MCF 10A (cell line): ENCODE results near the gene EMC8. TPM values are rescaled to one million over a fixed set of nuclear protein-coding genes. Genes with fewer than 3 reads are reported as not detected.

Experiments used
- BruUV-seq: library from RNA; stranded (reverse); fragments of 400-500 nt; replicated peaks from 2 replicates; lab custom pipeline; 2021; lab: Mats Ljungman, UMichigan
- CTCF ChIA-PET: fragments of 300-600 bp; sonication (Branson Sonifier 250); formaldehyde crosslinking; extraction: SDS; loops from one replicate; lab custom pipeline; 2021; ENCODE audit warnings: antibody characterized with exemption, inconsistent platforms; lab: Yijun Ruan, JAX
- POLR2A ChIA-PET: fragments of 300-600, 350-650 bp; sonication (Branson Sonifier 250); formaldehyde crosslinking; extraction: SDS; loops from one replicate; lab custom pipeline; 2020; ENCODE audit warnings: antibody characterized with exemption, inconsistent platforms; lab: Yijun Ruan, JAX
- DNase-seq: peaks from one replicate; pipeline ENCODE4 v3.0.0-alpha.2; 2018; ENCODE audit not compliant: unreplicated experiment
- H3K27ac Mint-ChIP-seq: one replicate; pipeline ENCODE4 v1.8.0; 2022; ENCODE audit warnings: mild to moderate bottlenecking, low read depth, mixed read lengths; ENCODE audit not compliant: unreplicated experiment
- H3K27me3 Mint-ChIP-seq: one replicate; pipeline ENCODE4 v1.8.0; 2022; ENCODE audit warnings: mixed read lengths; ENCODE audit not compliant: insufficient read depth, unreplicated experiment
- H3K36me3 Mint-ChIP-seq: one replicate; pipeline ENCODE4 v1.8.0; 2022; ENCODE audit warnings: mild to moderate bottlenecking, moderate library complexity, mixed read lengths; ENCODE audit not compliant: insufficient read depth, unreplicated experiment
- H3K4me1 Mint-ChIP-seq: one replicate; pipeline ENCODE4 v1.8.0; 2022; ENCODE audit warnings: mixed read lengths; ENCODE audit not compliant: insufficient read depth, unreplicated experiment
- H3K4me3 Mint-ChIP-seq: one replicate; pipeline ENCODE4 v1.8.0; 2022; ENCODE audit warnings: mild to moderate bottlenecking, moderate library complexity, mixed read lengths; ENCODE audit not compliant: unreplicated experiment
- H3K9me3 Mint-ChIP-seq: one replicate; pipeline ENCODE4 v1.8.0; 2022; ENCODE audit warnings: mixed read lengths; ENCODE audit not compliant: unreplicated experiment
- CTCF ChIP-seq: fragments of 200-600 bp; IDR thresholded peaks from one replicate; pipeline ENCODE4 v1.8.0; 2022; ENCODE audit warnings: antibody characterized with exemption, mild to moderate bottlenecking; ENCODE audit not compliant: unreplicated experiment
- intact Hi-C: fragments of 100-400 bp; cut with micrococcal nuclease; formaldehyde crosslinking; loops from 2 replicates; pipeline ENCODE4 v1.14.1; 2022
- total RNA-seq: library from RNA; stranded (reverse); gene quantifications from 2 replicates; pipeline ENCODE4 v1.2.3, GENCODE V29; 2022

Gene EMC8
- total RNA-seq, 1 experiment from 2014 or later = 68.5 TPM

DNA sequence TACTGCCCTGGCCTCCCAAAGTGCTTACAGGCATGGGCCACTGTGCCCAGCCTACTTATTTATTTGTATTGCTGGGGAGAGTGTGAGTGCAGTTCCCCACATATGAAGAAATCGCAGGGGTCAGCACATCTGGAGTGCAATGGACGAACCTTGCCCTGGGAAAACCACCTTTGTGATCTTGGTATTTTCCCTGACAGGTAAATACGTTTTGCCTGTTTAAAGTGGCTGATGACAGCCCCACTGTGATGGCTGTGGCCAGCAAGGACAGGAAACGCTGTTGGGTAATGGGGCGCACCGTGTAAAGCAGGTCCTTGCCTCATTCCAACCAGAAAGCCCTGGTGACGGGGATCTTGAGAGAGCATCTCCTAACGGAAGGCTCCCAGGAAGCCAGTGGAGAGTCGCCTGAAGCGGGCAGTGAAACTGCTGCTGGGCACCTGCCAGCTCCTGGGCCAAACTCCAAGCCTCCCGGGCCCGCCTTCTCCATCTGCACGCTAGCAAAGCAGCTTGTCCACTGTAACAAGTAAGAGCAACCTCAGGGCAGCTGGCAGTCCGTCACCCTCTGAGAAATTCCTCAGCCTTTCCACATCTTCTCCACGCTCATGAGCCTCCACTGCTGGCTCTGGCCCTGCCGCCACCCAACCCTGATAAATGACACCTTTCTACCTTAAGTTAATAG lies 17.5 kb downstream of the EMC8 start:
- peaks cover 55% of the 10 kb centered on the region for H3K36me3 Mint-ChIP-seq

DNA sequence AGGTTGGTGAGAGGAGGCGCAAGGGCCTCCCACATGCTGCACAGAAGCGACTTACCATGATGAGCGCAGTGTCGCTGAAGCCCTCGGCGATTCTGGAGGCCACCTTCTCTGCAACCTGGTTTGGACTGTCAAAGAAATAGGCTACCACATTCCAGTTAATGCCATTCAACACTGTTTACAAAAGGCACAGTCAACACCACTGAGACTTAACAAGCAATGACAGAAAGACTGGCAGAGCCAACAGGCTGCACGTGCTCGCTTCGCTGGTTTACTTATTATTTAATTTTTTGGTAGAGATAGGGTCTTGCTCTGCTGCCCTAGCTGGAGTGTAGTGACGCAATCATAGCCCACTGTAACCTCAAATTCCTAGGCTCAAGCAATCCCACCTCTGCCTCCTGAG lies 18.2 kb downstream of the EMC8 start:
- ChIA-PET CTCF (no interaction called here), POLR2A (interaction anchor here (1.2 kb wide), 1 partner anchor 13 kb away, joined by 5 read pairs; no protein-coding TSS in a partner anchor)
- no peak for TF ChIP-seq CTCF
- intact Hi-C loops = no loop called here
- no peaks in the 10 kb centered on the region for H3K9me3 Mint-ChIP-seq
- no peak overlapping the region for H3K4me3 Mint-ChIP-seq
- H3K27ac Mint-ChIP-seq = no peak overlapping the region
- peaks cover 23% of the 10 kb centered on the region for H3K4me1 Mint-ChIP-seq
- no TSS peak for BruUV-seq
- no peaks in the 10 kb centered on the region for H3K27me3 Mint-ChIP-seq
- H3K36me3 Mint-ChIP-seq = peaks cover 48% of the 10 kb centered on the region
- DNase-seq = no peak

More for the DNA sequence above, 17.5 kb downstream of the EMC8 start:
- H3K4me1 Mint-ChIP-seq = peaks cover 23% of the 10 kb centered on the region
- CTCF ChIA-PET = interaction anchor here (0.6 to 0.7 kb wide), 2 partner anchors 15 to 35 kb away, joined by 3 read pairs; no protein-coding TSS in a partner anchor
- H3K27me3 Mint-ChIP-seq = no peaks in the 10 kb centered on the region
- no TSS peak for BruUV-seq
- peak overlapping the region; percentile 1 for H3K27ac Mint-ChIP-seq
- peak; percentile 71 for DNase-seq
- no peak for TF ChIP-seq CTCF
- POLR2A ChIA-PET = interaction anchor here (0.6 to 1.3 kb wide), 6 partner anchors 12 to 168 kb away, joined by 3 to 6 read pairs (median 4); partner anchors contain the start of gene C16orf74
- intact Hi-C loops = loop anchor here (2.0 kb wide), 1 partner anchor 31 kb away; the partner anchor contains the start of gene C16orf74
- H3K4me3 Mint-ChIP-seq = no peak overlapping the region
- H3K9me3 Mint-ChIP-seq = no peaks in the 10 kb centered on the region

DNA sequence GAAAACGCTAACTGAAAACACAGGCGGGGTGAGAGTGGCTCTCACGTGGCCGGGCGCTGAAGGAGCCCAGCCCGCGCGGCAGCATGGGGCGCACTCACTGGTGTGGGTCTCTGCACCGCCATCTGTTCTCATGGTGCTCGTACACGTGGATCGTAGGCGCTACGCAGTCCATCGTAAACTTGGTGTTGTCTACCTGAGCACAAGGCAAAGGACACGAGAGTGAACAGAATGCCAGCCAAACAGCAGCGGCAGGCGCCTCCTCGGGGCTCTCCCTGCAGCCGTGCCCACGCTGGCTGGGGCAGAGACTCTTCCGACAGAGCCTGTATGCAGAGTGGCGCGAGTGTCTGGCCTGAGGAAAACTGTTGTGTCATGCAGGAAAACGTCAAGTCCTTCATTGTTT lies 19.1 kb downstream of the EMC8 start:
- H3K4me3 Mint-ChIP-seq = no peak overlapping the region
- TF ChIP-seq CTCF = no peak
- intact Hi-C loops = no loop called here
- POLR2A ChIA-PET = no interaction called here
- H3K9me3 Mint-ChIP-seq = no peaks in the 10 kb centered on the region
- H3K4me1 Mint-ChIP-seq = peaks cover 23% of the 10 kb centered on the region
- no peaks in the 10 kb centered on the region for H3K27me3 Mint-ChIP-seq
- DNase-seq = no peak
- H3K27ac Mint-ChIP-seq = no peak overlapping the region
- BruUV-seq = no TSS peak
- peaks cover 41% of the 10 kb centered on the region for H3K36me3 Mint-ChIP-seq
- CTCF ChIA-PET = interaction anchor here (0.6 kb wide), 1 partner anchor 230 kb away, joined by 3 read pairs; no protein-coding TSS in a partner anchor

DNA sequence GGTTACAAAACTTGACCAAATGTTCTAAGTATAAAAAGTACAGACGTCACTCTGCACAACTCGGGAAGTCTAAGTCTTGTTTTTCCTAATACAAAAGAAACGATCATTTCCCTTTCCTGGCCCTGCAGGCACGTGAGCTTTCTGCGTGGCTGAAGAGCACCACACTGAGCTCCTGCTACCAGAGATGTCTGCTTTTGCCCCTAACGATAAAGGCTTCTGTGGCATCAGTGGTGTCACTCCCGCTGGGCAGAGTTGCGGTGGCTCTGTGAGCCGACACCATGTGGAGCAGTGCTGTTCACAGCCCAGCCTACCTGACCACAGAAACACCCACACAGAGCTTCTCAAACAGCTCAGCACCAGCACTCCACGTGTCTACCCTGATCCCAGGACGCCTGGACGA lies 20.5 kb downstream of the EMC8 start:
- DNase-seq = no peak
- POLR2A ChIA-PET = interaction anchor here (1.0 to 2.3 kb wide), 5 partner anchors 10 to 29 kb away, joined by 5 to 9 read pairs (median 7); no protein-coding TSS in a partner anchor
- Mint-ChIP-seq H3K4me3 (no peak overlapping the region), H3K4me1 (peaks cover 23% of the 10 kb centered on the region), H3K9me3 (no peaks in the 10 kb centered on the region), H3K27me3 (no peaks in the 10 kb centered on the region), H3K36me3 (peaks cover 45% of the 10 kb centered on the region), H3K27ac (no peak overlapping the region)
- intact Hi-C loops = no loop called here
- TF ChIP-seq CTCF = no peak
- no TSS peak for BruUV-seq
- CTCF ChIA-PET = interaction anchor here (0.6 to 1.5 kb wide), 4 partner anchors 26 to 1458 kb away, joined by 3 to 9 read pairs (median 4); no protein-coding TSS in a partner anchor
